HL-60 (cell line): Measurements from ENCODE around the gene TBXAS1.

ENCODE experiments used
- DNase-seq, 2 experiments: peaks; one replicate each; pipeline ENCODE4 v3.0.0-alpha.2; 2010 to 2020; ENCODE audit warnings: low read depth in 1 of 2, low spot score in 1 of 2
- H3K27ac ChIP-seq: fragments of 250-450 bp; sonication (Bioruptor Pico); replicated peaks from 2 replicates; pipeline ENCODE4 v1.5.1; 2020; ENCODE audit warnings: mild to moderate bottlenecking, moderate library complexity
- H3K27me3 ChIP-seq: fragments of 250-450 bp; sonication (Bioruptor Pico); 2 replicates; pipeline ENCODE4 v1.5.1; 2021; ENCODE audit warnings: mild to moderate bottlenecking, moderate library complexity; ENCODE audit not compliant: insufficient read depth, poor library complexity, severe bottlenecking
- H3K4me3 ChIP-seq: replicated peaks from 2 replicates; pipeline ENCODE4 v1.5.1; 2011; ENCODE audit warnings: mild to moderate bottlenecking, control low read depth, low read length; ENCODE audit not compliant: insufficient read depth
- GABPA ChIP-seq: IDR thresholded peaks from 2 replicates; pipeline ENCODE4 v1.6.1; 2012; ENCODE audit warnings: low read depth
- POLR2AphosphoS5 ChIP-seq: IDR thresholded peaks from 2 replicates; pipeline ENCODE4 v1.6.1; 2012; ENCODE audit warnings: low read depth
- SPI1 ChIP-seq: IDR thresholded peaks from 2 replicates; pipeline ENCODE4 v1.6.1; 2012; ENCODE audit warnings: low read depth, mild to moderate bottlenecking, borderline replicate concordance
- TF ChIP-seq, protein P1 (sequence below): IDR thresholded peaks from 2 replicates; pipeline ENCODE4 v1.6.1; 2012; ENCODE audit warnings: low read depth; ENCODE audit not compliant: insufficient replicate concordance
- TF ChIP-seq, protein P2 (sequence below): IDR thresholded peaks from one replicate; pipeline ENCODE4 v1.5.1; 2011; ENCODE audit warnings: low read length, control low read depth, inconsistent platforms; ENCODE audit not compliant: insufficient read depth

TBXAS1 gene

GRCh38 chr7:139817249-139817648, 11.8 kb upstream of the TBXAS1 start:
- TF ChIP-seq, protein P1, sequence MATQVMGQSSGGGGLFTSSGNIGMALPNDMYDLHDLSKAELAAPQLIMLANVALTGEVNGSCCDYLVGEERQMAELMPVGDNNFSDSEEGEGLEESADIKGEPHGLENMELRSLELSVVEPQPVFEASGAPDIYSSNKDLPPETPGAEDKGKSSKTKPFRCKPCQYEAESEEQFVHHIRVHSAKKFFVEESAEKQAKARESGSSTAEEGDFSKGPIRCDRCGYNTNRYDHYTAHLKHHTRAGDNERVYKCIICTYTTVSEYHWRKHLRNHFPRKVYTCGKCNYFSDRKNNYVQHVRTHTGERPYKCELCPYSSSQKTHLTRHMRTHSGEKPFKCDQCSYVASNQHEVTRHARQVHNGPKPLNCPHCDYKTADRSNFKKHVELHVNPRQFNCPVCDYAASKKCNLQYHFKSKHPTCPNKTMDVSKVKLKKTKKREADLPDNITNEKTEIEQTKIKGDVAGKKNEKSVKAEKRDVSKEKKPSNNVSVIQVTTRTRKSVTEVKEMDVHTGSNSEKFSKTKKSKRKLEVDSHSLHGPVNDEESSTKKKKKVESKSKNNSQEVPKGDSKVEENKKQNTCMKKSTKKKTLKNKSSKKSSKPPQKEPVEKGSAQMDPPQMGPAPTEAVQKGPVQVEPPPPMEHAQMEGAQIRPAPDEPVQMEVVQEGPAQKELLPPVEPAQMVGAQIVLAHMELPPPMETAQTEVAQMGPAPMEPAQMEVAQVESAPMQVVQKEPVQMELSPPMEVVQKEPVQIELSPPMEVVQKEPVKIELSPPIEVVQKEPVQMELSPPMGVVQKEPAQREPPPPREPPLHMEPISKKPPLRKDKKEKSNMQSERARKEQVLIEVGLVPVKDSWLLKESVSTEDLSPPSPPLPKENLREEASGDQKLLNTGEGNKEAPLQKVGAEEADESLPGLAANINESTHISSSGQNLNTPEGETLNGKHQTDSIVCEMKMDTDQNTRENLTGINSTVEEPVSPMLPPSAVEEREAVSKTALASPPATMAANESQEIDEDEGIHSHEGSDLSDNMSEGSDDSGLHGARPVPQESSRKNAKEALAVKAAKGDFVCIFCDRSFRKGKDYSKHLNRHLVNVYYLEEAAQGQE: no peak
- TF ChIP-seq, protein P2, sequence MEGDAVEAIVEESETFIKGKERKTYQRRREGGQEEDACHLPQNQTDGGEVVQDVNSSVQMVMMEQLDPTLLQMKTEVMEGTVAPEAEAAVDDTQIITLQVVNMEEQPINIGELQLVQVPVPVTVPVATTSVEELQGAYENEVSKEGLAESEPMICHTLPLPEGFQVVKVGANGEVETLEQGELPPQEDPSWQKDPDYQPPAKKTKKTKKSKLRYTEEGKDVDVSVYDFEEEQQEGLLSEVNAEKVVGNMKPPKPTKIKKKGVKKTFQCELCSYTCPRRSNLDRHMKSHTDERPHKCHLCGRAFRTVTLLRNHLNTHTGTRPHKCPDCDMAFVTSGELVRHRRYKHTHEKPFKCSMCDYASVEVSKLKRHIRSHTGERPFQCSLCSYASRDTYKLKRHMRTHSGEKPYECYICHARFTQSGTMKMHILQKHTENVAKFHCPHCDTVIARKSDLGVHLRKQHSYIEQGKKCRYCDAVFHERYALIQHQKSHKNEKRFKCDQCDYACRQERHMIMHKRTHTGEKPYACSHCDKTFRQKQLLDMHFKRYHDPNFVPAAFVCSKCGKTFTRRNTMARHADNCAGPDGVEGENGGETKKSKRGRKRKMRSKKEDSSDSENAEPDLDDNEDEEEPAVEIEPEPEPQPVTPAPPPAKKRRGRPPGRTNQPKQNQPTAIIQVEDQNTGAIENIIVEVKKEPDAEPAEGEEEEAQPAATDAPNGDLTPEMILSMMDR: no peak
- TF ChIP-seq POLR2AphosphoS5 (no peak), SPI1 (no peak), GABPA (no peak)
- Histone ChIP-seq H3K27ac (no peak overlapping the region), H3K4me3 (no peak overlapping the region), H3K27me3 (no peaks in the 10 kb centered on the region)
- no peak for DNase-seq

GRCh38 chr7:139820089-139820488, 9.0 kb upstream of the TBXAS1 start:
- Histone ChIP-seq H3K4me3 (no peak overlapping the region), H3K27ac (no peak overlapping the region), H3K27me3 (no peaks in the 10 kb centered on the region)
- DNase-seq: no peak
- TF ChIP-seq SPI1 (no peak), GABPA (no peak), POLR2AphosphoS5 (no peak)
- TF ChIP-seq, protein P2: no peak
- TF ChIP-seq, protein P1: no peak

- DNase-seq: no peak
- no peak for TF ChIP-seq GABPA
- TF ChIP-seq, protein P2: no peak
- TF ChIP-seq, protein P1: no peak
- TF ChIP-seq SPI1: no peak
- TF ChIP-seq POLR2AphosphoS5: no peak
- no peak overlapping the region for H3K4me3 ChIP-seq
- H3K27ac ChIP-seq: no peak overlapping the region
- no peaks in the 10 kb centered on the region for H3K27me3 ChIP-seq
These were observed 7.5 kb upstream of the TBXAS1 start for GRCh38 chr7:139821349-139822105.
